ENCODE measurements around the gene TANK.

TANK gene

GRCh38 chr2:161117506-161117905 lies 42.7 kb upstream of the TANK start:
- no peak overlapping the region for H3K27ac ChIP-seq

GRCh38 chr2:161118722-161119121 lies 41.5 kb upstream of the TANK start:
- TF ChIP-seq POLR2AphosphoS5 (IDR thresholded peaks at IDR 0.05; ENCODE audit: borderline replicate concordance, low read depth, low read length), result no peak
- TF ChIP-seq FOXP2 (optimal IDR thresholded peaks at IDR 0.05; ENCODE audit: control extremely low read depth, extremely low read length, insufficient read depth), result no peak
- TF ChIP-seq EZH2 (IDR thresholded peaks at IDR 0.05), result no peak
- no peak for DNase-seq (ENCODE audit: low read depth, low spot score)
- H3K27ac ChIP-seq, result no peak overlapping the region

More at GRCh38 chr2:161117506-161117905, 42.7 kb upstream of the TANK start:
- Histone ChIP-seq H3K9me3 (ENCODE audit: low read depth, low read length) (no peaks in the 10 kb centered on the region), H3K4me3 (no peak overlapping the region), H3K9ac (ENCODE audit: insufficient read length) (no peak overlapping the region), H3K36me3 (ENCODE audit: insufficient read depth, low read length) (no peaks in the 10 kb centered on the region)
- TF ChIP-seq POLR2AphosphoS5 (IDR thresholded peaks at IDR 0.05; ENCODE audit: borderline replicate concordance, low read depth, low read length) (no peak), EZH2 (IDR thresholded peaks at IDR 0.05) (no peak), FOXP2 (optimal IDR thresholded peaks at IDR 0.05; ENCODE audit: control extremely low read depth, extremely low read length, insufficient read depth) (no peak)
- DNase-seq (ENCODE audit: low read depth, low spot score), result no peak

GRCh38 chr2:161119483-161119882 lies 40.7 kb upstream of the TANK start:
- TF ChIP-seq FOXP2 (optimal IDR thresholded peaks at IDR 0.05; ENCODE audit: control extremely low read depth, extremely low read length, insufficient read depth) (no peak), POLR2AphosphoS5 (IDR thresholded peaks at IDR 0.05; ENCODE audit: borderline replicate concordance, low read depth, low read length) (no peak), EZH2 (IDR thresholded peaks at IDR 0.05) (no peak)
- no peak for DNase-seq (ENCODE audit: low read depth, low spot score)

More at GRCh38 chr2:161118722-161119121, 41.5 kb upstream of the TANK start:
- Histone ChIP-seq H3K9me3 (ENCODE audit: low read depth, low read length) (no peaks in the 10 kb centered on the region), H3K4me3 (no peak overlapping the region), H3K9ac (ENCODE audit: insufficient read length) (no peak overlapping the region), H3K36me3 (ENCODE audit: insufficient read depth, low read length) (no peaks in the 10 kb centered on the region)

GRCh38 chr2:161120775-161121174 lies 39.5 kb upstream of the TANK start:
- no peak overlapping the region for H3K4me3 ChIP-seq
- no peaks in the 10 kb centered on the region for H3K36me3 ChIP-seq (ENCODE audit: insufficient read depth, low read length)
- no peak for DNase-seq (ENCODE audit: low read depth, low spot score)
- no peak for TF ChIP-seq EZH2 (IDR thresholded peaks at IDR 0.05)
- no peak for TF ChIP-seq POLR2AphosphoS5 (IDR thresholded peaks at IDR 0.05; ENCODE audit: borderline replicate concordance, low read depth, low read length)
- no peak for TF ChIP-seq FOXP2 (optimal IDR thresholded peaks at IDR 0.05; ENCODE audit: control extremely low read depth, extremely low read length, insufficient read depth)
- H3K9ac ChIP-seq (ENCODE audit: insufficient read length), result no peak overlapping the region
- no peaks in the 10 kb centered on the region for H3K9me3 ChIP-seq (ENCODE audit: low read depth, low read length)
- H3K27ac ChIP-seq, result no peak overlapping the region

More at GRCh38 chr2:161119483-161119882, 40.7 kb upstream of the TANK start:
- Histone ChIP-seq H3K9ac (ENCODE audit: insufficient read length) (no peak overlapping the region), H3K4me3 (no peak overlapping the region), H3K9me3 (ENCODE audit: low read depth, low read length) (no peaks in the 10 kb centered on the region), H3K27ac (no peak overlapping the region), H3K36me3 (ENCODE audit: insufficient read depth, low read length) (no peaks in the 10 kb centered on the region)

GRCh38 chr2:161121622-161122021 lies 38.6 kb upstream of the TANK start:
- no peaks in the 10 kb centered on the region for H3K9me3 ChIP-seq (ENCODE audit: low read depth, low read length)
- no peak for DNase-seq (ENCODE audit: low read depth, low spot score)
- no peak overlapping the region for H3K4me3 ChIP-seq
- no peak overlapping the region for H3K9ac ChIP-seq (ENCODE audit: insufficient read length)
- no peaks in the 10 kb centered on the region for H3K36me3 ChIP-seq (ENCODE audit: insufficient read depth, low read length)
- TF ChIP-seq EZH2 (IDR thresholded peaks at IDR 0.05) (no peak), FOXP2 (optimal IDR thresholded peaks at IDR 0.05; ENCODE audit: control extremely low read depth, extremely low read length, insufficient read depth) (no peak)
- no peak overlapping the region for H3K27ac ChIP-seq

- peak overlapping the region; percentile 96 for H3K27ac ChIP-seq
- H3K9ac ChIP-seq (ENCODE audit: insufficient read length), result peak overlapping the region; percentile 30
- no peaks in the 10 kb centered on the region for H3K36me3 ChIP-seq (ENCODE audit: insufficient read depth, low read length)
- TF ChIP-seq POLR2AphosphoS5 (IDR thresholded peaks at IDR 0.05; ENCODE audit: borderline replicate concordance, low read depth, low read length) (peak; percentile 41; the same call in 1 of the 2 replicates), EZH2 (IDR thresholded peaks at IDR 0.05) (no peak)
- DNase-seq (ENCODE audit: low read depth, low spot score), result peak; percentile 92
- H3K4me3 ChIP-seq, result peak overlapping the region; percentile 62
- no peaks in the 10 kb centered on the region for H3K9me3 ChIP-seq (ENCODE audit: low read depth, low read length)
These were observed 37.3 kb upstream of the TANK start for GRCh38 chr2:161122772-161123530.

GRCh38 chr2:161123531-161124030 lies 36.6 kb upstream of the TANK start:
- peak overlapping the region; percentile 62 for H3K4me3 ChIP-seq
- no peak for DNase-seq (ENCODE audit: low read depth, low spot score)
- no peaks in the 10 kb centered on the region for H3K9me3 ChIP-seq (ENCODE audit: low read depth, low read length)
- no peak for TF ChIP-seq POLR2AphosphoS5 (IDR thresholded peaks at IDR 0.05; ENCODE audit: borderline replicate concordance, low read depth, low read length)
- TF ChIP-seq FOXP2 (optimal IDR thresholded peaks at IDR 0.05; ENCODE audit: control extremely low read depth, extremely low read length, insufficient read depth), result peak; percentile 7
- H3K9ac ChIP-seq (ENCODE audit: insufficient read length), result peak overlapping the region; percentile 33
- H3K36me3 ChIP-seq (ENCODE audit: insufficient read depth, low read length), result no peaks in the 10 kb centered on the region
- peak overlapping the region; percentile 96 for H3K27ac ChIP-seq

GRCh38 chr2:161124201-161124600 lies 36.0 kb upstream of the TANK start:
- DNase-seq (ENCODE audit: low read depth, low spot score), result no peak
- Histone ChIP-seq H3K27ac (peak overlapping the region; percentile 96), H3K4me3 (no peak overlapping the region), H3K36me3 (ENCODE audit: insufficient read depth, low read length) (no peaks in the 10 kb centered on the region), H3K9ac (ENCODE audit: insufficient read length) (no peak overlapping the region), H3K9me3 (ENCODE audit: low read depth, low read length) (no peaks in the 10 kb centered on the region)
- no peak for TF ChIP-seq POLR2AphosphoS5 (IDR thresholded peaks at IDR 0.05; ENCODE audit: borderline replicate concordance, low read depth, low read length)
- TF ChIP-seq EZH2 (IDR thresholded peaks at IDR 0.05), result no peak
- TF ChIP-seq FOXP2 (optimal IDR thresholded peaks at IDR 0.05; ENCODE audit: control extremely low read depth, extremely low read length, insufficient read depth), result no peak

All from SK-N-MC (cell line).